Smooth muscle cell (in vitro differentiated cells): ENCODE measurements around the gene ZDHHC3. TPM values are rescaled to one million over a fixed set of nuclear protein-coding genes. Genes with fewer than 3 reads are reported as not detected.

Experiments used
- DNase-seq: peaks from one replicate; lab custom pipeline; 2025; ENCODE audit not compliant: unreplicated experiment; lab: John Stamatoyannopoulos, UW
- H2AFZ ChIP-seq: fragments of 200-600 bp; sonication (generic); 2 replicates; pipeline ENCODE4 v1.6.0; 2016; ENCODE audit warnings: antibody characterized with exemption, low read depth, mild to moderate bottlenecking
- H3F3A ChIP-seq: fragments of 200-600 bp; sonication (generic); 2 replicates; pipeline ENCODE4 v1.6.0; 2017; ENCODE audit warnings: antibody characterized with exemption, low read depth
- H3K27ac ChIP-seq: fragments of 200-600 bp; sonication (generic); 2 replicates; pipeline ENCODE4 v1.5.1; 2016; ENCODE audit warnings: low read depth, mild to moderate bottlenecking
- H3K27me3 ChIP-seq: fragments of 200-600 bp; sonication (generic); 2 replicates; pipeline ENCODE4 v1.6.1; 2016; ENCODE audit warnings: low read depth, mild to moderate bottlenecking
- H3K36me3 ChIP-seq: fragments of 200-600 bp; sonication (generic); 2 replicates; pipeline ENCODE4 v1.5.1; 2016; ENCODE audit warnings: low read depth
- H3K4me1 ChIP-seq: fragments of 200-600 bp; sonication (generic); 2 replicates; pipeline ENCODE4 v1.5.1; 2016; ENCODE audit warnings: low read depth
- H3K4me2 ChIP-seq: fragments of 200-600 bp; sonication (generic); 2 replicates; pipeline ENCODE4 v1.6.0; 2016; ENCODE audit warnings: mild to moderate bottlenecking
- H3K4me3 ChIP-seq: fragments of 200-600 bp; sonication (generic); 2 replicates; pipeline ENCODE4 v1.5.1; 2016; ENCODE audit warnings: mild to moderate bottlenecking
- H3K79me2 ChIP-seq: fragments of 200-600 bp; sonication (generic); 2 replicates; pipeline ENCODE4 v1.6.0; 2016; ENCODE audit warnings: low read depth, mild to moderate bottlenecking
- H3K9ac ChIP-seq: fragments of 200-600 bp; sonication (generic); 2 replicates; pipeline ENCODE4 v1.6.0; 2016; ENCODE audit warnings: low read depth
- H3K9me3 ChIP-seq: fragments of 200-600 bp; sonication (generic); replicated peaks from 2 replicates; pipeline ENCODE4 v1.5.1; 2016; ENCODE audit warnings: low read depth
- H4K20me1 ChIP-seq: fragments of 200-600 bp; sonication (generic); 2 replicates; pipeline ENCODE4 v1.6.0; 2016; ENCODE audit warnings: low read depth
- WGBS: methylation state at CpG from one replicate; pipeline ENCODE4 v1.1.7; 2016; ENCODE audit warnings: low lambda C conversion rate; 5-methylcytosine and 5-hydroxymethylcytosine counted together
- polyA plus RNA-seq: library from polyadenylated mRNA; unstranded; fragments of >200 nt; fragmentation: Nextera tagmentation; extraction: Ambion mirVana; gene quantifications from 2 replicates; pipeline ENCODE4 v1.2.1, GENCODE V29; 2016
- total RNA-seq: library from RNA; depleted of rRNA; stranded (reverse); fragments of >200 nt; gene quantifications from 2 replicates; pipeline ENCODE4 v1.2.3, GENCODE V29; 2014
- TF ChIP-seq, protein P1 (sequence below): fragments of 200-600 bp; sonication (generic); IDR thresholded peaks from 2 replicates; pipeline ENCODE4 v1.5.1; 2017; ENCODE audit warnings: borderline replicate concordance, mild to moderate bottlenecking, antibody characterized with exemption; ENCODE audit not compliant: insufficient read depth, poor library complexity, severe bottlenecking

Gene ZDHHC3
- total and polyA plus RNA-seq, 2 experiments from 2014 or later = 40.5 to 63.7 TPM

- no peak for DNase-seq
- Histone ChIP-seq H3F3A (no peaks in the 10 kb centered on the region), H3K4me1 (no peaks in the 10 kb centered on the region), H3K9ac (no peak overlapping the region), H2AFZ (no peak overlapping the region), H3K36me3 (no peaks in the 10 kb centered on the region), H3K27me3 (no peaks in the 10 kb centered on the region), H3K4me3 (no peak overlapping the region), H3K4me2 (no peak overlapping the region), H4K20me1 (no peaks in the 10 kb centered on the region), H3K27ac (no peak overlapping the region), H3K9me3 (no peaks in the 10 kb centered on the region), H3K79me2 (no peaks in the 10 kb centered on the region)
- TF ChIP-seq, protein P1, sequence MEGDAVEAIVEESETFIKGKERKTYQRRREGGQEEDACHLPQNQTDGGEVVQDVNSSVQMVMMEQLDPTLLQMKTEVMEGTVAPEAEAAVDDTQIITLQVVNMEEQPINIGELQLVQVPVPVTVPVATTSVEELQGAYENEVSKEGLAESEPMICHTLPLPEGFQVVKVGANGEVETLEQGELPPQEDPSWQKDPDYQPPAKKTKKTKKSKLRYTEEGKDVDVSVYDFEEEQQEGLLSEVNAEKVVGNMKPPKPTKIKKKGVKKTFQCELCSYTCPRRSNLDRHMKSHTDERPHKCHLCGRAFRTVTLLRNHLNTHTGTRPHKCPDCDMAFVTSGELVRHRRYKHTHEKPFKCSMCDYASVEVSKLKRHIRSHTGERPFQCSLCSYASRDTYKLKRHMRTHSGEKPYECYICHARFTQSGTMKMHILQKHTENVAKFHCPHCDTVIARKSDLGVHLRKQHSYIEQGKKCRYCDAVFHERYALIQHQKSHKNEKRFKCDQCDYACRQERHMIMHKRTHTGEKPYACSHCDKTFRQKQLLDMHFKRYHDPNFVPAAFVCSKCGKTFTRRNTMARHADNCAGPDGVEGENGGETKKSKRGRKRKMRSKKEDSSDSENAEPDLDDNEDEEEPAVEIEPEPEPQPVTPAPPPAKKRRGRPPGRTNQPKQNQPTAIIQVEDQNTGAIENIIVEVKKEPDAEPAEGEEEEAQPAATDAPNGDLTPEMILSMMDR = no peak
- WGBS = 90% methylated on average over 3 of the region's 3 CpGs
Observed at GRCh38 chr3:44910693-44911092, 65.3 kb downstream of the ZDHHC3 start.

GRCh38 chr3:44909063-44909462 lies 66.9 kb downstream of the ZDHHC3 start:
- Histone ChIP-seq H3K4me3 (no peak overlapping the region), H3K9me3 (no peaks in the 10 kb centered on the region), H3K79me2 (no peaks in the 10 kb centered on the region), H3K4me1 (no peaks in the 10 kb centered on the region), H4K20me1 (no peaks in the 10 kb centered on the region), H2AFZ (no peak overlapping the region), H3K27ac (no peak overlapping the region), H3K36me3 (no peaks in the 10 kb centered on the region), H3K9ac (no peak overlapping the region), H3K27me3 (no peaks in the 10 kb centered on the region), H3K4me2 (no peak overlapping the region), H3F3A (no peaks in the 10 kb centered on the region)
- TF ChIP-seq, protein P1 = no peak
- DNase-seq = no peak
- 68% methylated on average over 2 of the region's 2 CpGs for whole genome bisulfite sequencing

GRCh38 chr3:44907612-44908011 lies 68.4 kb downstream of the ZDHHC3 start:
- H3K79me2 ChIP-seq = no peaks in the 10 kb centered on the region
- H3F3A ChIP-seq = no peaks in the 10 kb centered on the region
- 83% methylated on average over 4 of the region's 4 CpGs for WGBS
- H3K4me1 ChIP-seq = no peaks in the 10 kb centered on the region
- H3K4me3 ChIP-seq = no peak overlapping the region
- no peaks in the 10 kb centered on the region for H3K27me3 ChIP-seq
- H3K4me2 ChIP-seq = no peak overlapping the region
- DNase-seq = no peak
- no peak overlapping the region for H3K27ac ChIP-seq
- TF ChIP-seq, protein P1 = no peak
- no peaks in the 10 kb centered on the region for H3K36me3 ChIP-seq
- H4K20me1 ChIP-seq = no peaks in the 10 kb centered on the region
- no peaks in the 10 kb centered on the region for H3K9me3 ChIP-seq
- H2AFZ ChIP-seq = no peak overlapping the region
- no peak overlapping the region for H3K9ac ChIP-seq

DNA sequence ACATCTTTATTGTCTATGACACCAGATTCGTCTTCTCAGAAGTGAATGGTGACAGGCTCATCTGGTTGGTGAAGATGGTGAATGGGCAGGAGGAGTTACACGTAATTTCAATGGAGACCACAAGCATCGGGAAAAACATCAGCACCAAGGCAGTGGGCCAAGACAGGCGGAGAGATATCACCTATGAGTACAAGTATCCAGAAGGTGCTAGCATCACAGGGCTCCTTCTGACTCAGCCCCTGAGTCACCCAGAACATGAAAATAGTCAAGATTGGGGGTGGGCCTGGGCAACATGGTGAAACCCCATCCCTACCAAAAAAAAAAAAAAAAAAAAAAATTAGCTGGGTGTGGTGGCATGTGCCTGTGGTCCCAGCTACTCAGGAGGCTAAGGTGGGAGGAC lies 69.0 kb downstream of the ZDHHC3 start:
- Histone ChIP-seq H3K4me3 (no peak overlapping the region), H3K79me2 (no peaks in the 10 kb centered on the region), H2AFZ (no peak overlapping the region), H4K20me1 (no peaks in the 10 kb centered on the region), H3K36me3 (no peaks in the 10 kb centered on the region), H3K27ac (no peak overlapping the region), H3K27me3 (no peaks in the 10 kb centered on the region), H3F3A (no peaks in the 10 kb centered on the region), H3K4me1 (no peaks in the 10 kb centered on the region), H3K4me2 (no peak overlapping the region), H3K9ac (no peak overlapping the region), H3K9me3 (no peaks in the 10 kb centered on the region)
- no peak for DNase-seq
- TF ChIP-seq, protein P1 = no peak
- WGBS = 79% methylated on average over 4 of the region's 4 CpGs
